Measurements from ENCODE around the gene SWAP70. TPM values are rescaled to one million over a fixed set of nuclear protein-coding genes. Genes with fewer than 3 reads are reported as not detected.

SWAP70 gene
- total RNA-seq, 1 donor from 2014 or later = 14.6 TPM

- Histone ChIP-seq H3K36me3 (ENCODE audit: control insufficient read depth in 3 of 3, insufficient read depth in 3 of 3, low read length in 3 of 3) (no peaks in the 10 kb centered on the region), H3K9me3 (ENCODE audit: control insufficient read depth in 3 of 3, low read length in 3 of 3) (no peaks in the 10 kb centered on the region), H3K4me1 (ENCODE audit: control insufficient read depth in 3 of 3, insufficient read depth in 3 of 3, low read length in 3 of 3) (no peaks in the 10 kb centered on the region), H3K27ac (ENCODE audit: low read depth, low read length) (no peak overlapping the region), H3K4me3 (ENCODE audit: low read length in 3 of 3) (no peak overlapping the region), H3K9ac (ENCODE audit: low read depth in 1 of 3, low read length in 3 of 3) (no peak overlapping the region), H3K27me3 (ENCODE audit: control insufficient read depth in 3 of 3, insufficient read depth in 3 of 3, low read length in 3 of 3) (no peaks in the 10 kb centered on the region)
Measured at GRCh38 chr11:9645881-9646280, 18.0 kb upstream of the SWAP70 start.

GRCh38 chr11:9646324-9646723 is 17.6 kb upstream of the SWAP70 start:
- Histone ChIP-seq H3K36me3 (ENCODE audit: control insufficient read depth in 3 of 3, insufficient read depth in 3 of 3, low read length in 3 of 3) (no peaks in the 10 kb centered on the region), H3K4me3 (ENCODE audit: low read length in 3 of 3) (no peak overlapping the region), H3K27ac (ENCODE audit: low read depth, low read length) (no peak overlapping the region), H3K9ac (ENCODE audit: low read depth in 1 of 3, low read length in 3 of 3) (no peak overlapping the region), H3K9me3 (ENCODE audit: control insufficient read depth in 3 of 3, low read length in 3 of 3) (no peaks in the 10 kb centered on the region), H3K27me3 (ENCODE audit: control insufficient read depth in 3 of 3, insufficient read depth in 3 of 3, low read length in 3 of 3) (no peaks in the 10 kb centered on the region), H3K4me1 (ENCODE audit: control insufficient read depth in 3 of 3, insufficient read depth in 3 of 3, low read length in 3 of 3) (no peaks in the 10 kb centered on the region)

GRCh38 chr11:9651481-9651880 is 12.4 kb upstream of the SWAP70 start:
- H3K27me3 ChIP-seq (ENCODE audit: control insufficient read depth in 3 of 3, insufficient read depth in 3 of 3, low read length in 3 of 3) = no peaks in the 10 kb centered on the region
- no peak overlapping the region for H3K9ac ChIP-seq (ENCODE audit: low read depth in 1 of 3, low read length in 3 of 3)
- H3K9me3 ChIP-seq (ENCODE audit: control insufficient read depth in 3 of 3, low read length in 3 of 3) = no peaks in the 10 kb centered on the region
- H3K4me3 ChIP-seq (ENCODE audit: low read length in 3 of 3) = no peak overlapping the region
- no peak overlapping the region for H3K27ac ChIP-seq (ENCODE audit: low read depth, low read length)
- H3K4me1 ChIP-seq (ENCODE audit: control insufficient read depth in 3 of 3, insufficient read depth in 3 of 3, low read length in 3 of 3) = peaks cover 0 to under 1% (median 0%) of the 10 kb centered on the region in 3 donors
- H3K36me3 ChIP-seq (ENCODE audit: control insufficient read depth in 3 of 3, insufficient read depth in 3 of 3, low read length in 3 of 3) = no peaks in the 10 kb centered on the region

DNA sequence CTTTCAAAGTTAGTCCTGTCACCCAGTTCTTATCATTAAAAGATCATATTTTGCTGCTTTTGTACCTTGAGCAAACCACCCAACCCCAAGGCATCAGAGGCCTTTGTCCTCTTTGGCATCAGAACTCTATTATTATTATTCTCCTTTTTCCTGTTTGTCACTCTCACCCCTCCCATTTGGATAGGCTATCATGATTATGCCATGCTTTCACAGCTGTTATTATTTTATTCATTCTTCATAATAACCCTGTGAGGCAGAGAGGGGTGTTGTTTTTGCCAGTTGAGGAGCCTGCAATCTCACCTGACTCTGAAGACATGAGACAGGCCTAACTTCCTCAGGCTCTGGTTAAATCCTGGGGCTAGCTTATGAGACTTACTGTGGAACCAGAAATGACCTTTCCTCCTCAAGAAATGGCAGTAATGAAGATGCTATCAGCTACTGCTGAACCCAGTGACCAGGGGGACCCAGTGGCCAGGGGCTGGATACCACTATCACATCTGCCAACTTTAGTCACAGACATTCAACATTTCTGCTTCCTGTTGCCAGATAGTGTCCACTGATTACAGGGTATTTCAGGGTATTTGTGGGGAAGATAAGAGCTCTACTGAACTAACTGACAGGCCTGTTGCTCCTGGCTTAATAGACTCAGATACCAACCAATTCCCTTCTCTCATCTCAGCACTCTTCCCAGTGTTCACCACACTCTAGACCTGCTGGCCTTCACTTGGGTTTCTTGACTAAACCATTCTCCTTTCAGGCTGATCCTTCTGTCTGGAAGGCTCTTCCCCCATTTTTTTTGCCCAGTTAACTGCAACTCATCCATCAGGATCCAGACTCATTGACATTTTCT is 11.8 kb upstream of the SWAP70 start:
- H3K4me1 ChIP-seq (ENCODE audit: control insufficient read depth in 3 of 3, insufficient read depth in 3 of 3, low read length in 3 of 3) = peaks cover 0 to 2% (median 0%) of the 10 kb centered on the region in 3 donors
- no peak overlapping the region for H3K27ac ChIP-seq (ENCODE audit: low read depth, low read length)
- no peaks in the 10 kb centered on the region for H3K9me3 ChIP-seq (ENCODE audit: control insufficient read depth in 3 of 3, low read length in 3 of 3)
- H3K9ac ChIP-seq (ENCODE audit: low read depth in 1 of 3, low read length in 3 of 3) = no peak overlapping the region
- no peaks in the 10 kb centered on the region for H3K27me3 ChIP-seq (ENCODE audit: control insufficient read depth in 3 of 3, insufficient read depth in 3 of 3, low read length in 3 of 3)
- H3K36me3 ChIP-seq (ENCODE audit: control insufficient read depth in 3 of 3, insufficient read depth in 3 of 3, low read length in 3 of 3) = no peaks in the 10 kb centered on the region
- no peak overlapping the region for H3K4me3 ChIP-seq (ENCODE audit: low read length in 3 of 3)

GRCh38 chr11:9653871-9654270 is 10.0 kb upstream of the SWAP70 start:
- Histone ChIP-seq H3K27ac (ENCODE audit: low read depth, low read length) (no peak overlapping the region), H3K9me3 (ENCODE audit: control insufficient read depth in 3 of 3, low read length in 3 of 3) (no peaks in the 10 kb centered on the region), H3K36me3 (ENCODE audit: control insufficient read depth in 3 of 3, insufficient read depth in 3 of 3, low read length in 3 of 3) (no peaks in the 10 kb centered on the region), H3K27me3 (ENCODE audit: control insufficient read depth in 3 of 3, insufficient read depth in 3 of 3, low read length in 3 of 3) (no peaks in the 10 kb centered on the region), H3K9ac (ENCODE audit: low read depth in 1 of 3, low read length in 3 of 3) (no peak overlapping the region), H3K4me3 (ENCODE audit: low read length in 3 of 3) (no peak overlapping the region), H3K4me1 (ENCODE audit: control insufficient read depth in 3 of 3, insufficient read depth in 3 of 3, low read length in 3 of 3) (peaks cover 0 to 2% (median 0%) of the 10 kb centered on the region in 3 donors)

GRCh38 chr11:9656864-9657263 is 7.0 kb upstream of the SWAP70 start:
- no peaks in the 10 kb centered on the region for H3K27me3 ChIP-seq (ENCODE audit: control insufficient read depth in 3 of 3, insufficient read depth in 3 of 3, low read length in 3 of 3)
- H3K9ac ChIP-seq (ENCODE audit: low read depth in 1 of 3, low read length in 3 of 3) = no peak overlapping the region
- no peak overlapping the region for H3K4me3 ChIP-seq (ENCODE audit: low read length in 3 of 3)
- H3K9me3 ChIP-seq (ENCODE audit: control insufficient read depth in 3 of 3, low read length in 3 of 3) = no peaks in the 10 kb centered on the region
- no peak overlapping the region for H3K27ac ChIP-seq (ENCODE audit: low read depth, low read length)
- H3K4me1 ChIP-seq (ENCODE audit: control insufficient read depth in 3 of 3, insufficient read depth in 3 of 3, low read length in 3 of 3) = peaks cover 0 to 2% (median 0%) of the 10 kb centered on the region in 3 donors
- H3K36me3 ChIP-seq (ENCODE audit: control insufficient read depth in 3 of 3, insufficient read depth in 3 of 3, low read length in 3 of 3) = no peaks in the 10 kb centered on the region

GRCh38 chr11:9657531-9657930 is 6.3 kb upstream of the SWAP70 start:
- Histone ChIP-seq H3K36me3 (ENCODE audit: control insufficient read depth in 3 of 3, insufficient read depth in 3 of 3, low read length in 3 of 3) (no peaks in the 10 kb centered on the region), H3K27ac (ENCODE audit: low read depth, low read length) (no peak overlapping the region), H3K27me3 (ENCODE audit: control insufficient read depth in 3 of 3, insufficient read depth in 3 of 3, low read length in 3 of 3) (no peaks in the 10 kb centered on the region), H3K4me1 (ENCODE audit: control insufficient read depth in 3 of 3, insufficient read depth in 3 of 3, low read length in 3 of 3) (peaks cover 0 to 2% (median 0%) of the 10 kb centered on the region in 3 donors), H3K9me3 (ENCODE audit: control insufficient read depth in 3 of 3, low read length in 3 of 3) (no peaks in the 10 kb centered on the region), H3K9ac (ENCODE audit: low read depth in 1 of 3, low read length in 3 of 3) (no peak overlapping the region), H3K4me3 (ENCODE audit: low read length in 3 of 3) (no peak overlapping the region)

GRCh38 chr11:9660886-9661285 is 3.0 kb upstream of the SWAP70 start:
- Histone ChIP-seq H3K4me3 (ENCODE audit: low read length in 3 of 3) (no peak overlapping the region), H3K27me3 (ENCODE audit: control insufficient read depth in 3 of 3, insufficient read depth in 3 of 3, low read length in 3 of 3) (no peaks in the 10 kb centered on the region), H3K9ac (ENCODE audit: low read depth in 1 of 3, low read length in 3 of 3) (no peak overlapping the region), H3K36me3 (ENCODE audit: control insufficient read depth in 3 of 3, insufficient read depth in 3 of 3, low read length in 3 of 3) (no peaks in the 10 kb centered on the region), H3K4me1 (ENCODE audit: control insufficient read depth in 3 of 3, insufficient read depth in 3 of 3, low read length in 3 of 3) (peaks cover 5 to 11% (median 7%) of the 10 kb centered on the region in 3 donors), H3K27ac (ENCODE audit: low read depth, low read length) (no peak overlapping the region), H3K9me3 (ENCODE audit: control insufficient read depth in 3 of 3, low read length in 3 of 3) (peaks cover 0 to 5% (median 0%) of the 10 kb centered on the region in 3 donors)

GRCh38 chr11:9662273-9662672 is 1.6 kb upstream of the SWAP70 start:
- H3K36me3 ChIP-seq (ENCODE audit: control insufficient read depth in 3 of 3, insufficient read depth in 3 of 3, low read length in 3 of 3) = no peaks in the 10 kb centered on the region
- H3K27me3 ChIP-seq (ENCODE audit: control insufficient read depth in 3 of 3, insufficient read depth in 3 of 3, low read length in 3 of 3) = no peaks in the 10 kb centered on the region
- peaks cover 5 to 8% (median 7%) of the 10 kb centered on the region in 3 donors for H3K4me1 ChIP-seq (ENCODE audit: control insufficient read depth in 3 of 3, insufficient read depth in 3 of 3, low read length in 3 of 3)
- H3K4me3 ChIP-seq (ENCODE audit: low read length in 3 of 3) = no peak overlapping the region
- H3K27ac ChIP-seq (ENCODE audit: low read depth, low read length) = no peak overlapping the region
- H3K9me3 ChIP-seq (ENCODE audit: control insufficient read depth in 3 of 3, low read length in 3 of 3) = peaks cover 0 to 5% (median 0%) of the 10 kb centered on the region in 3 donors
- no peak overlapping the region for H3K9ac ChIP-seq (ENCODE audit: low read depth in 1 of 3, low read length in 3 of 3)

All from skeletal muscle tissue (tissue), 4 donors.